Gastroesophageal sphincter (tissue), 3 donors: ENCODE data around the gene IGSF8.

Experiments used
- CTCF ChIP-seq, 4 experiments: fragments of 200-600 bp in 2 of 4; fragments of 450-650 bp in 2 of 4; sonication (generic) in 1 of 4; IDR thresholded peaks; one replicate each; pipeline ENCODE4 v1.5.1; 2017 to 2019; ENCODE audit warnings: antibody characterized with exemption in 4 of 4, mild to moderate bottlenecking in 2 of 4, moderate library complexity in 2 of 4
- POLR2AphosphoS5 ChIP-seq: sonication (generic); formaldehyde crosslinking; IDR thresholded peaks from one replicate; pipeline ENCODE4 v1.6.1; 2017; ENCODE audit warnings: antibody characterized with exemption

- TF ChIP-seq CTCF (IDR thresholded peaks at IDR 0.05) (no peak), POLR2AphosphoS5 (no peak)
Observed at GRCh38 chr1:160056648-160057169, 41.7 kb downstream of the IGSF8 start.
